ENCODE results near the gene MSL3. TPM values are rescaled to one million over a fixed set of nuclear protein-coding genes. Genes with fewer than 3 reads are reported as not detected.
A peak's percentile ranks its signal among the peaks of the same experiment; 100 is the strongest.

The MSL3 gene
- total and polyA plus RNA-seq, 8 donors: 13.6 to 44.0 (median 27.2) TPM

- 56 to 67% (median 65%) methylated on average over 13 to 15 of the region's 15 CpGs for WGBS, 5 donors
- peaks cover 0 to 22% (median 10%) of the 10 kb centered on the region in 4 donors for H3K4me1 ChIP-seq
- H3K27ac ChIP-seq: peak overlapping the region in 4 of 5 donors; percentile 85 to 95 (median 90)
- no peaks in the 10 kb centered on the region for H3K9me3 ChIP-seq
- DNase-seq: peak in 1 of 2 donors; percentile 38
- H3K36me3 ChIP-seq: peaks cover 0 to 5% (median 2%) of the 10 kb centered on the region in 4 donors
- TF ChIP-seq POLR2A (IDR thresholded peaks at IDR 0.05): no peak
- no peak for TF ChIP-seq POLR2AphosphoS5 (IDR thresholded peaks at IDR 0.05)
- TF ChIP-seq, protein P1, sequence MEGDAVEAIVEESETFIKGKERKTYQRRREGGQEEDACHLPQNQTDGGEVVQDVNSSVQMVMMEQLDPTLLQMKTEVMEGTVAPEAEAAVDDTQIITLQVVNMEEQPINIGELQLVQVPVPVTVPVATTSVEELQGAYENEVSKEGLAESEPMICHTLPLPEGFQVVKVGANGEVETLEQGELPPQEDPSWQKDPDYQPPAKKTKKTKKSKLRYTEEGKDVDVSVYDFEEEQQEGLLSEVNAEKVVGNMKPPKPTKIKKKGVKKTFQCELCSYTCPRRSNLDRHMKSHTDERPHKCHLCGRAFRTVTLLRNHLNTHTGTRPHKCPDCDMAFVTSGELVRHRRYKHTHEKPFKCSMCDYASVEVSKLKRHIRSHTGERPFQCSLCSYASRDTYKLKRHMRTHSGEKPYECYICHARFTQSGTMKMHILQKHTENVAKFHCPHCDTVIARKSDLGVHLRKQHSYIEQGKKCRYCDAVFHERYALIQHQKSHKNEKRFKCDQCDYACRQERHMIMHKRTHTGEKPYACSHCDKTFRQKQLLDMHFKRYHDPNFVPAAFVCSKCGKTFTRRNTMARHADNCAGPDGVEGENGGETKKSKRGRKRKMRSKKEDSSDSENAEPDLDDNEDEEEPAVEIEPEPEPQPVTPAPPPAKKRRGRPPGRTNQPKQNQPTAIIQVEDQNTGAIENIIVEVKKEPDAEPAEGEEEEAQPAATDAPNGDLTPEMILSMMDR (IDR thresholded peaks at IDR 0.05): no peak
- no peak for TF ChIP-seq EP300 (IDR thresholded peaks at IDR 0.05)
- peak overlapping the region; percentile 55 to 72 (median 68) for H3K4me3 ChIP-seq
- H3K27me3 ChIP-seq: no peaks in the 10 kb centered on the region
- intact Hi-C loops (cut with DNase I; ENCODE audit: low total_unique reads): no loop called here
These were observed 1.4 kb upstream of the MSL3 start for GRCh38 chrX:11756354-11757318.

DNA sequence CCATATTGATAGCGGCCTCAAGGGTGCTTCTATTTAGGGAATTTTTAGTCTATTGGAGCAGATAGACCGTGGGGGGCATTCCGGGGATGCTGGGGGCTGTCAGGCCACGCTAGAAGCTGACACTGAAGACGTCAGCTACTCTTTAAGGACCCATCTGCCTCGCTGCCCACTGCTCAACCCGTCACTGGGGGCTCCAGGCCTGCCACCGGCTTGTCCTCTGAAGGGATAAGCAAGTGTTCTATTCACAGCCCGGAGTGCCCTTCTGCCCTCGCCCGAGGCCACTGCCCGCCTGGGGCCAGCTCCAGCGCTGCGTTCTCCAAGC is 679 bp upstream of the MSL3 start:
- intact Hi-C loops (cut with DNase I; ENCODE audit: low total_unique reads): no loop called here
- DNase-seq: no peak
- H3K4me3 ChIP-seq: peak overlapping the region; percentile 55 to 72 (median 68)
- H3K9me3 ChIP-seq: no peaks in the 10 kb centered on the region
- WGBS, 5 donors: 10 to 50% (median 38%) methylated on average over 1 to 14 of the region's 14 CpGs
- TF ChIP-seq, protein P1 (IDR thresholded peaks at IDR 0.05): no peak
- TF ChIP-seq EP300 (IDR thresholded peaks at IDR 0.05) (no peak), POLR2AphosphoS5 (IDR thresholded peaks at IDR 0.05) (no peak), POLR2A (IDR thresholded peaks at IDR 0.05) (no peak)
- peaks cover 0 to 12% (median 7%) of the 10 kb centered on the region in 4 donors for H3K36me3 ChIP-seq
- H3K27ac ChIP-seq: peak overlapping the region; percentile 85 to 97 (median 90)
- peaks cover 0 to 26% (median 10%) of the 10 kb centered on the region in 4 donors for H3K4me1 ChIP-seq
- H3K27me3 ChIP-seq: no peaks in the 10 kb centered on the region

DNA sequence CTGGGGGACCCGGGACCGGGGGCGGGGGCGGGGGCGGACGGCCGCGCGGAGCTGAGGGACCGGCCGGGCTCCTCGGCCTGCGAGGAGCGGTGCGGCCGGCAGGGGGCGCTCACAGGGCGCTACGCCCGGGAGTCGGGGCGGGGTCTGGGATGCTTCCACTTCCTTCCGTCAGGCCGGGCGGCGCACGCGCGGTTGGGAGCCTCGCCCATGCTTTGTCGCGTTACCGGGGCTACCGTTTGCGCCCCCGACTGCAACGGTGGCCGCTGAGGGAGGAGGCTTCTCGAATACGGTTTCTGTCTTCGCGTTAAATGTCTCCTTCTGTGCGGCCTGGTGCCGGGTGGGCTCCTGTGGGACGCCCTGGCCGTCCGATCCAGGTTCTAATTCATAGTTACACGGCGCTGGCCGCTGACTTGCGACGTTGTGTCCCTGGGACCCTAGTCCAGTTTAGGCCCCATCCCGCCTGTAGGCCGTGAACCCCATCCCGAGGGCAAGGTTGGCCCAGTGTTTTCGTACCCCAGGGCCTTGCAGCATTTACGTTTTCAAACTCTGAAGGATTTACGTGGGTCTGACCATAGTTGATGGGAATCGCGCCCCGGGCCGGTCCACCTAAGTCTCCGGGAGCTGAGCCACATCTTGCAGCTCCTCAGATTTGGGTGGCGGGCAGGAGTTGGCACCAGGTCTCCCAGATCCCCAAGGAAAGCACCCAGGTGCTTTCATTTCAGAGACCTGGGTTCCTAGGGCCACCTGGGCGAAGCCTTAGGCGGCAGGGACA is 549 bp downstream of the MSL3 start:
- H3K27ac ChIP-seq: peak overlapping the region; percentile 80 to 95 (median 90)
- peaks cover 0 to 26% (median 10%) of the 10 kb centered on the region in 4 donors for H3K4me1 ChIP-seq
- TF ChIP-seq EP300 (IDR thresholded peaks at IDR 0.05) (no peak), POLR2AphosphoS5 (IDR thresholded peaks at IDR 0.05) (peak in 2 of 3 donors; percentile 34 to 65)
- TF ChIP-seq, protein P1 (IDR thresholded peaks at IDR 0.05): peak in 3 of 7 experiments; percentile 74 to 92 (median 83)
- peak; percentile 87 to 95 for DNase-seq
- 0 to 56% (median 25%) methylated on average over 39 to 64 of the region's 66 CpGs; no CpG with 5 or more reads in 1 of the 5 donors for WGBS, 5 donors
- H3K9me3 ChIP-seq: no peaks in the 10 kb centered on the region
- no peaks in the 10 kb centered on the region for H3K27me3 ChIP-seq
- peaks cover 0 to 24% (median 19%) of the 10 kb centered on the region in 4 donors for H3K36me3 ChIP-seq
- H3K4me3 ChIP-seq: peak overlapping the region; percentile 55 to 72 (median 68)
- intact Hi-C loops (cut with DNase I; ENCODE audit: low total_unique reads): no loop called here

DNA sequence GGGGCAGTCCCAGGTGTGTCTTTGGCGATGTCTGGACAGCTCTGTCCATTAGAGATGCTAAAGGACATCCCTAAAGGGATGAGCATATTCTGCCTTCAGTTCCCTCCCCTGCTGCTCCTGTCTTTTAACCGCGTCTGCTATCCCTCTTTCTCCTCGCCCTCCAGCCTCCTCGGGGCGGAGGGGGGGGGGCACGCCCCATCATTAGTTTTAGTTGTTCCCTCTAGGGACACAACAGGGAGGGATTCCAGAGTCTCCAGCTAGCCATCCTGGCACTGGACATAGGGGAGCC is 1.1 kb downstream of the MSL3 start:
- intact Hi-C loops (cut with DNase I; ENCODE audit: low total_unique reads): no loop called here
- 0 to 78% (median 6%) methylated on average over 6 to 7 of the region's 7 CpGs for WGBS, 5 donors
- TF ChIP-seq, protein P1 (IDR thresholded peaks at IDR 0.05): no peak
- TF ChIP-seq EP300 (IDR thresholded peaks at IDR 0.05): no peak
- no peak for TF ChIP-seq POLR2AphosphoS5 (IDR thresholded peaks at IDR 0.05)
- no peak for TF ChIP-seq POLR2A (IDR thresholded peaks at IDR 0.05)
- Histone ChIP-seq H3K27me3 (peaks cover 0 to 1% (median 0%) of the 10 kb centered on the region in 3 donors), H3K36me3 (peaks cover 0 to 29% (median 25%) of the 10 kb centered on the region in 4 donors), H3K9me3 (no peaks in the 10 kb centered on the region), H3K27ac (peak overlapping the region; percentile 80 to 95 (median 90)), H3K4me1 (peaks cover 0 to 26% (median 10%) of the 10 kb centered on the region in 4 donors), H3K4me3 (peak overlapping the region; percentile 55 to 72 (median 68))
- no peak for DNase-seq

All from stomach (tissue), 9 donors.